CD14-positive monocyte (primary cell): ENCODE data around the gene TBCC. TPM values are rescaled to one million over a fixed set of nuclear protein-coding genes. Genes with fewer than 3 reads are reported as not detected.
"Not testable (repeated sequence)": the region's sequence is repeated elsewhere in the genome, so short reads cannot be mapped to it uniquely, and the experiment has no call there.

Source experiments
- DNase-seq, 3 donors: peaks; one replicate each; pipeline ENCODE4 v3.0.0-alpha.2; 2011 to 2022
- H2AFZ ChIP-seq: 2 replicates; pipeline ENCODE4 v1.6.0; 2012; ENCODE audit warnings: mild to moderate bottlenecking, low read depth, low read length, inconsistent platforms; ENCODE audit not compliant: insufficient read depth, poor library complexity, severe bottlenecking
- H3K27ac ChIP-seq, 2 donors: 1 replicate in 1 of 2; 2 replicates in 1 of 2; pipeline ENCODE4 v1.5.1; 2012 to 2013; ENCODE audit warnings: low read length in 2 of 2, control low read depth in 1 of 2, inconsistent platforms in 1 of 2, low read depth in 1 of 2, mild to moderate bottlenecking in 1 of 2
- H3K27me3 ChIP-seq, 2 donors: one replicate each; pipeline versions ENCODE4 v1.6.0 to v1.6.1; 2011 to 2013; ENCODE audit warnings: low read length in 2 of 2; ENCODE audit not compliant: control insufficient read depth in 2 of 2, insufficient read depth in 2 of 2
- H3K36me3 ChIP-seq, 2 donors: replicated peaks in 1 of 2; 1 replicate in 1 of 2; 2 replicates in 1 of 2; pipeline versions ENCODE4 v1.5.1 to v1.6.1; 2012 to 2013; ENCODE audit warnings: low read length in 2 of 2, control low read depth in 1 of 2, inconsistent platforms in 1 of 2, mild to moderate bottlenecking in 1 of 2; ENCODE audit not compliant: insufficient read depth in 2 of 2, control insufficient read depth in 1 of 2
- H3K4me1 ChIP-seq, 2 donors: 1 replicate in 1 of 2; 2 replicates in 1 of 2; pipeline versions ENCODE4 v1.5.1 to v1.6.1; 2012 to 2013; ENCODE audit warnings: low read length in 2 of 2, control low read depth in 1 of 2, inconsistent platforms in 1 of 2, mild to moderate bottlenecking in 1 of 2, moderate library complexity in 1 of 2; ENCODE audit not compliant: insufficient read depth in 2 of 2, control insufficient read depth in 1 of 2
- H3K4me2 ChIP-seq: replicated peaks from 2 replicates; pipeline ENCODE3; 2012; ENCODE audit warnings: low read length, moderate library complexity, mild to moderate bottlenecking; ENCODE audit not compliant: poor library complexity, severe bottlenecking; ENCODE audit errors: extremely low read depth
- H3K4me3 ChIP-seq, 3 experiments: fragments of 200-600 bp in 1 of 3; sonication (generic) in 1 of 3; replicated peaks in 1 of 3; 1 replicate in 2 of 3; 2 replicates in 1 of 3; pipeline ENCODE4 v1.5.1; 2011 to 2013; ENCODE audit warnings: low read length in 3 of 3, mild to moderate bottlenecking in 3 of 3, control low read depth in 2 of 3, low read depth in 2 of 3, inconsistent platforms in 1 of 3, moderate library complexity in 1 of 3
- H3K79me2 ChIP-seq: 2 replicates; pipeline ENCODE4 v1.6.0; 2012; ENCODE audit warnings: mild to moderate bottlenecking, control low read depth, inconsistent platforms, low read length, moderate library complexity; ENCODE audit not compliant: insufficient read depth
- H3K9ac ChIP-seq: 2 replicates; pipeline ENCODE4 v1.6.0; 2017; ENCODE audit warnings: low read length, mild to moderate bottlenecking; ENCODE audit not compliant: insufficient read depth, poor library complexity, severe bottlenecking
- H3K9me3 ChIP-seq, 2 donors: replicated peaks in 1 of 2; 1 replicate in 1 of 2; 2 replicates in 1 of 2; pipeline versions ENCODE4 v1.5.1 to v1.6.1; 2012 to 2013; ENCODE audit warnings: low read length in 2 of 2, control low read depth in 1 of 2; ENCODE audit not compliant: control insufficient read depth in 1 of 2, insufficient read depth in 1 of 2
- H4K20me1 ChIP-seq: 2 replicates; pipeline ENCODE4 v1.6.0; 2012; ENCODE audit warnings: mild to moderate bottlenecking, low read length, control low read depth, moderate library complexity; ENCODE audit not compliant: insufficient read depth
- H3K27ac Mint-ChIP-seq, 7 donors: one replicate each; pipeline ENCODE4 v1.8.0; 2020; ENCODE audit warnings: mild to moderate bottlenecking in 7 of 7, mixed read lengths in 7 of 7, moderate library complexity in 6 of 7, inconsistent platforms in 2 of 7
- H3K27me3 Mint-ChIP-seq, 3 donors: one replicate each; pipeline ENCODE4 v1.8.0; 2021 to 2022; ENCODE audit warnings: low read depth in 3 of 3, mild to moderate bottlenecking in 3 of 3, mixed read lengths in 3 of 3, moderate library complexity in 3 of 3, inconsistent platforms in 1 of 3
- H3K36me3 Mint-ChIP-seq, 2 donors: one replicate each; pipeline ENCODE4 v1.8.0; 2020; ENCODE audit warnings: mixed read lengths in 2 of 2, inconsistent platforms in 1 of 2, mild to moderate bottlenecking in 1 of 2
- H3K4me1 Mint-ChIP-seq: one replicate; pipeline ENCODE4 v1.8.0; 2020; ENCODE audit warnings: mild to moderate bottlenecking, mixed read lengths
- H3K4me3 Mint-ChIP-seq, 2 donors: one replicate each; pipeline ENCODE4 v1.8.0; 2020; ENCODE audit warnings: mild to moderate bottlenecking in 2 of 2, mixed read lengths in 2 of 2, moderate library complexity in 1 of 2
- H3K9me3 Mint-ChIP-seq, 7 donors: one replicate each; pipeline ENCODE4 v1.8.0; 2020 to 2022; ENCODE audit warnings: mixed read lengths in 7 of 7, mild to moderate bottlenecking in 6 of 7, moderate library complexity in 6 of 7, inconsistent platforms in 2 of 7
- CTCF ChIP-seq: fragments of 200-600 bp; IDR thresholded peaks from one replicate; pipeline ENCODE4 v1.8.0; 2022; ENCODE audit warnings: antibody characterized with exemption, mild to moderate bottlenecking
- WGBS: methylation state at CpG from one replicate; pipeline ENCODE4 v1.1.5; 2013; ENCODE audit warnings: missing lambda C conversion rate; ENCODE audit not compliant: insufficient coverage; 5-methylcytosine and 5-hydroxymethylcytosine counted together
- intact Hi-C, 2 donors: fragments of 100-400 bp; cut with micrococcal nuclease; formaldehyde crosslinking; loops; one replicate each; pipeline versions ENCODE4 v1.15.0 to v1.15.1; 2023
- polyA plus RNA-seq, 3 donors: library from polyadenylated mRNA; depleted of rRNA in 1 of 3; unstranded in 2 of 3; stranded (reverse) in 1 of 3; fragments of 300-500 nt in 2 of 3; fragments of >200 nt in 1 of 3; fragmentation: Illumina TruSeq in 2 of 3; gene quantifications; 1 replicate in 2 of 3; 2 replicates in 1 of 3; pipeline ENCODE4 v1.2.3, GENCODE V29; 2012 to 2021

Gene TBCC
- polyA plus RNA-seq, 3 donors, result 19.3 to 31.3 (median 30.7) TPM

GRCh38 chr6:42740725-42741124 lies 5.2 kb downstream of the TBCC start:
- no peaks in the 10 kb centered on the region for H3K9me3 ChIP-seq
- H3K36me3 ChIP-seq, result no peaks in the 10 kb centered on the region
- H3K27me3 ChIP-seq, result no peaks in the 10 kb centered on the region
- peaks cover 14 to 15% of the 10 kb centered on the region in 2 donors for H3K4me1 ChIP-seq
- H3K27ac ChIP-seq, result no peak overlapping the region
- DNase-seq, result no peak
- peaks cover 0 to 6% (median 3%) of the 10 kb centered on the region in 3 donors for H3K27me3 Mint-ChIP-seq
- no peak for TF ChIP-seq CTCF
- H3K4me1 Mint-ChIP-seq, result peaks cover 18% of the 10 kb centered on the region
- no peak overlapping the region for H3K4me3 Mint-ChIP-seq
- H3K79me2 ChIP-seq, result peaks cover 20% of the 10 kb centered on the region
- H3K9ac ChIP-seq, result no peak overlapping the region
- no peak overlapping the region for H3K27ac Mint-ChIP-seq
- peaks cover 0 to 4% of the 10 kb centered on the region in 2 donors for H3K36me3 Mint-ChIP-seq
- H4K20me1 ChIP-seq, result peaks cover 15% of the 10 kb centered on the region
- WGBS, result no CpG with 5 or more reads among the region's 3 CpGs
- intact Hi-C loops, result loop anchor here (10.0 kb wide), 2 partner anchors 154 to 434 kb away; partner anchors contain the start of gene SRF (in 1 of the 2)
- no peak overlapping the region for H2AFZ ChIP-seq
- H3K4me3 ChIP-seq, result no peak overlapping the region
- H3K4me2 ChIP-seq, result no peak overlapping the region
- H3K9me3 Mint-ChIP-seq, result peaks cover 0 to under 1% (median 0%) of the 10 kb centered on the region in 7 donors

- intact Hi-C loops, result no loop called here
- TF ChIP-seq CTCF, result no peak
- no peaks in the 10 kb centered on the region for H3K4me1 Mint-ChIP-seq
Observed at GRCh38 chr6:42735976-42736375, 9.9 kb downstream of the TBCC start.

DNA sequence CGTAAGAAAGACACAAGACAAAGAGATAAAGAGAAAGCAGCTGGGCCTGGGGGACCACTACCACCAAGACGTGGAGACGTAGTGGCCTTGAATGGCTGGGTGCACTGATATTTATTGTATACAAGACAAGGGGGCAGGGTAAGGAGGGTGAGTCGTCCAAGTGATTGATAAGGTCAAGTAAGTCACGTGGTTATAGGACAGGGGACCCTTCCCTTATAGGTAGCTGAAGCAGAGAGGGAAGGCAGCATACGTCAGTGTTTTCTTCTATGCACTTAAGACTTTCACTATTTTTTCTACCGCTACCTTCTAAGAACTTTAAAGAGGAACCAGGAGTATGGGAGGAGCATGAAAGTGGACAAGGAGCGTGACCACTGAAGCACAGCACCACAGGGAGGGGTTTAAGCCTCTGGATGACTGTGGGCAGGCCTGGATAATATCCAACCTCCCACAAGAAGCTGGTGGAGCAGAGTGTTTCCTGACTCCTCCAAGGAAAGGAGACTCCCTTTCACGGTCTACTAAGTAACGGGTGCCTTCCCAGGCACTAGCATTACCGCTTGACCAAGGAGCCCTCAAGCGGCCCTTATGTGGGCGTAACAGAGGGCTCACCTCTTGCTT lies 11.9 kb downstream of the TBCC start:
- H3K4me3 Mint-ChIP-seq, intact Hi-C loops: not testable (repeated sequence)

More at GRCh38 chr6:42735976-42736375, 9.9 kb downstream of the TBCC start:
- DNase-seq, result no peak
- no peak overlapping the region for H3K9ac ChIP-seq
- peaks cover 0 to 8% (median 6%) of the 10 kb centered on the region in 3 donors for H3K27me3 Mint-ChIP-seq
- H2AFZ ChIP-seq, result no peak overlapping the region
- H3K4me3 ChIP-seq, result no peak overlapping the region
- H3K9me3 ChIP-seq, result peaks cover 0 to 7% of the 10 kb centered on the region in 2 donors
- no peak overlapping the region for H3K4me3 Mint-ChIP-seq
- no peak overlapping the region for H3K4me2 ChIP-seq
- H3K36me3 Mint-ChIP-seq, result no peaks in the 10 kb centered on the region
- 90% methylated on average over 2 of the region's 3 CpGs for WGBS
- H3K27ac ChIP-seq, result no peak overlapping the region
- no peaks in the 10 kb centered on the region for H4K20me1 ChIP-seq
- H3K9me3 Mint-ChIP-seq, result peaks cover 0 to 12% (median 4%) of the 10 kb centered on the region in 7 donors
- no peak overlapping the region for H3K27ac Mint-ChIP-seq
- no peaks in the 10 kb centered on the region for H3K4me1 ChIP-seq
- no peaks in the 10 kb centered on the region for H3K79me2 ChIP-seq
- no peaks in the 10 kb centered on the region for H3K36me3 ChIP-seq
- no peaks in the 10 kb centered on the region for H3K27me3 ChIP-seq

More for the DNA sequence above, 11.9 kb downstream of the TBCC start:
- H3K36me3 ChIP-seq, H3K4me1 Mint-ChIP-seq, H3K27me3 ChIP-seq, H3K36me3 Mint-ChIP-seq, H3K27ac ChIP-seq, DNase-seq, H2AFZ ChIP-seq, H3K4me1 ChIP-seq, H3K27me3 Mint-ChIP-seq, H3K9ac ChIP-seq, H4K20me1 ChIP-seq, H3K79me2 ChIP-seq, H3K27ac Mint-ChIP-seq, H3K4me3 ChIP-seq, H3K4me2 ChIP-seq, H3K9me3 ChIP-seq: not testable (repeated sequence)
- 100% methylated on average over 3 of the region's 13 CpGs for WGBS
- H3K9me3 Mint-ChIP-seq, result peaks cover 0 to 12% (median 4%) of the 10 kb centered on the region in 7 donors
